NCI-H1417 (cell line): ENCODE results near the gene BCORL1.

Experiments
- DNase-seq, 3 experiments: peaks; one replicate each; lab custom pipeline; 2025; lab: John Stamatoyannopoulos, UW

The BCORL1 gene

GRCh38 chrX:129965166-129965565, 17.3 kb upstream of the BCORL1 start:
- no peak for DNase-seq

DNA sequence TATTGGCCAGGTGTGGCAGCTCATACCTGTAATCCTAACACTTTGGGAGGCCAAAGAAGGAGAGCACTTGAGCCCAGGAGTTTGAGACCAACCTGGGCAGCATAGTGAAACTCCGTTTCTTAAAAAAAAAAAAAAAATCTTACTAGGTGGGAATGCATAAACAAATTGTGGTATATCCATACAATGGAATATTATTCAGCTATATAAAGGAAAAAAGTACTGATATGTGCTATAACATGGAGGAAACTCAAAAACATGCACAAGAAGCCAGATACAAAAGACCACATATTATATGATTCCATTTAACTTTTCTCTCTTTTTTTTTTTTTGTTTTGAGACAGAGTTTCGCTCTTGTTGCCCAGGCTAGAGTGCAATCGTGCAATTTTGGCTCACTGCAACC, 13.5 kb upstream of the BCORL1 start:
- DNase-seq: no peak

DNA sequence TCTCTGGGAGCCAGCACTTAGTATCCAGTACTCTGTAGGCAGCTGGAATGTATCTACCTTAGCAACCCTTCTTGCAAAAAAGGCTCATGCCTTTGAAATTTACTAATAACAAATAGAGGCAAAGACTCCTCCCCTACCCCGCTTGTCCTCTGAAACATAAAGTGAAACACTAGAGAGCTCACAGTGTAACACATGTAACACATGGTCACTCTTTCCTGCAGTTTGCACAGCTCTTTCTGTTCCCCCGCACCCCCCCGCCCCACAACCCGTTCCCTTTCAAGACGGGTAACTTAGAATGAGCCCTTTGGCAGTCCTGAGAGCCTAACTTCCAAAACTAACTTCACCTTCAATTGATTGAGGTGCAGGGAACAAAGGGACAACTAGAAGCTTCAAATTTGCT, 6.0 kb upstream of the BCORL1 start:
- no peak for DNase-seq

DNA sequence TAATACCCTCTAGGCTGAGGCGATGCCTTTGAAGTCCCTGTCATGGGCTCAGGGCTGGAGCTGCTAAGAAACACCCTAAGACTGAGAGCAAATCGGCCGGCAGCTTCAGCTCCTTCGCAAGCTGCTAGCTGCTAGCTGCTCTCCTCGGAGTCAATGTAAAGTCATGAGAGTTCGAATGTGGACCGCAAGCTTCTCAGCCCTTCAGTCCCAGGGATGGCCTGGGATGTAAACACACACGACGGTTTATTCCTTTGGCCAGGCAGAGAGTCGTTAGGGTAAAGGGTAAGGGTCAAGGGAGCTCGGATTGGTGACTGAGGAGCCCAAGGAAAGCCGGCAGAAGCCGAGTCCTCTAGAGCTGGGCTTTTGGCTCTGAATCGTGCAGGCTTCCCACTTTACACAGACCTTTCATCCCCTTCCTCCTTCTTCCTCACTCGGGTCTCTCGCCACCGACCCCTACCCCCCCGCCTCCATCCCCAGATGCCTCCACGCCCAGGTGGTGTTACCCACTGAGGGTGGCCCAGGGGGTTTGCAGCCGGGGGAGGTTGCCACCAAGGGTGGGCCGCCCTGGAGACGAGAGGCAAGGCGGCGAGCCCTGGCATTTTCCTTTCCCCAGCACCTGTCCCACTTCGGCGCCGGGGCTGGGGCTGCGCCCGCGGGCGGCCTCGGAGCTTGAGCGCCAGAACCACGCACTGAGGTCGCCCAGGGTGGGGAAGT, 3.1 kb upstream of the BCORL1 start:
- DNase-seq: no peak

DNA sequence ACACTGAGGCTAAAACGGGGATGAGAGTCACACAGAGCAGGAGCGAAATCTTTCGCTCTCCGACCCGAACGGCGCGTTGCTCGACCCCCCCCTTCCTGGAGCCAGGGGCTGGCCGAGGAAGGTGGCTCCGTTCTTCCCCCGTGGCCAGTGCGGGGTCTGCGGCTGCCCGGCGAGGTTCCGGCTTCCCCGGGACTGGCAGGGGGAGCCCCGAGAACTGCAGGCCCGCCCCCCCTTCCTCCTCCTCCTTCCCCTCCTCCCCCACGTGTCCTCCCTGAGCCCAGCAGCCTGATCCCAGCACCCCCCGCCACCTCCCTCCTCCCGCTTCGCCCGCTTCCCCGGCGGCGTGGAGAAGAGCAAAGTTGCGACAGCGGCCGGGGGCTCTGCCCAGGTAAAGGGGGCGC, 2.4 kb upstream of the BCORL1 start:
- no peak for DNase-seq

DNA sequence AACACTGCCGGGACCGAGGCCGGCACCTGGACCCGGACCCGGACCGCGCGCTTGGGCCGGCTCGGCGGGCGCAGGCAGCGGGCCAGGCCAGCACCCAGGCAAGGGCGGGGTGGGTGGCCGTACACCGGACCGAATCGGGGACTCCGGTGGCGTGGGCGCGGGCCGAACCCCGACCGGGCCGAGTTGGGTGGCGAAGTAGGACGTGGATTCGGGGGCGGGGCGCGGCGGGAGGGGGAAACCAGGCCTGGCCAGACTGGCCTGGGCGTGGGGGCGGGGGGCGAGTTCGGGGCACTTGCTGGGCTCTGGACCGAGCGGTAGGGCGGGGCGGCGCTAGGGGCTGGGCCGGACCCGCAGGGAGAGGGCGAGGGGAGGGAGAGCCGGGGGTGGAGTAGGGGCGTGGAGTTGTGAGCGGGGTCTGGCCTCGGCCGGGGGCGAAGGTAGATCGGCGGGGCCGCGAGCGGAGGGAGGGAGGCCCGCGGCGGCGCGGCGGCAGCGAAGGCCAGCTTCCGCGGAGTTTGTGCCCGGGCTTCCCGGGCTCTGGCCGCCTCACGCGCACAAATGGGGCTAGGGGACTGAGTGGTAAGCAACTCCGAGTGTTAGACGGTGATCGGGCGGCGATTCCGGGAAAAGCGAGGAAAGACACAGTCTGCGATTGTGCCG, 1.8 kb upstream of the BCORL1 start:
- DNase-seq: peak in 2 of 3 experiments; percentile 20 to 27

- DNase-seq: no peak
Observed at GRCh38 chrX:129981200-129981553, 1.3 kb upstream of the BCORL1 start.

DNA sequence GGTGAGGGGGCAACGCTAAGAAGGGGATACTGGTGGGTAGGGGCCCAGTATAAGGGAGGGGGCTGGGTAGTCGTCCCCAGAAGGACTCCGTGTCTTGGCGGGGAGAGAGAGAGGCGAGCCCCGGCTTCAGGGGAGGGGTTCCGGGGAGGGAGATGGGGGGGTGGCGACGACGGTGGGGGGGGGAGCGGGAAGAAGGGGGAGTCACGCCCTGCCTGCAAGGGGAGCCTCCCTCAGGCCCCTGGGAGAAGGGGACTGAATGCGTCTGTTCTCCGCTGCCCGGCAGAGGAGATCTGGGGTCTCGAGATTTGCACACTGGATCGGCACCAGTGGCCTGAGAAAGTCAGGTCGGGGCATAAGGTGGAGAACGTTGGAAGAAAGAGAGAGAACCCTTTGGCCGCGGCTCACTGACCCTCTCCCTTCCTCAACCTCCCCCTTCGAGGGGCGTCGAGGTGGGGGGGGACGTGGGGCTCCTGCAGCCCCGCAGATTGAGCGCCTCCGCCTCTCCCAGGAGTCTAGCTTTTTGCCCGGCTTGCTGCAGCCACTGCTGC, 609 bp upstream of the BCORL1 start:
- DNase-seq: peak in 1 of 3 experiments; percentile 44

- peak in 2 of 3 experiments; percentile 43 to 47 for DNase-seq
Observed at GRCh38 chrX:129983575-129984110, 1.2 kb downstream of the BCORL1 start.

GRCh38 chrX:129984111-129984958, 1.9 kb downstream of the BCORL1 start:
- peak in 1 of 3 experiments; percentile 37 for DNase-seq

DNA sequence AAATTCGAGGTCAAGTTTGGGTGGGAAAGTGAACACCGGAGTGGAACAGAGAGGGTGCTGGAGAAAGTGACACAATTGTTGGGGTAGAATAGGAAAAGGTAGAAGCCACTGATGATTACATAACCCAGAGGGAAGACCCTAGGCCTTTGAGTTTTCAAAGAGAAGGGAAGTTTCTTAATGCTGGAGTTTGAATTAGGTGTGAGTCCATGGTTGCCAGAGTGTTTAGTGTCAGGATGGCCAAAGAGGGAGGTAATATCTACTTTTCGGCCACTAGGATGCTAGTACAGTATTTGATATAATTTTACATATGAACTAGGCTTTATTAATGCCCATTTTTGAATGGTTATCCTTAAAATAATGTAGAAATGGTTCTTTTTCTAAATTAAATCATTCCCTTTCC, 5.4 kb downstream of the BCORL1 start:
- DNase-seq: no peak

DNA sequence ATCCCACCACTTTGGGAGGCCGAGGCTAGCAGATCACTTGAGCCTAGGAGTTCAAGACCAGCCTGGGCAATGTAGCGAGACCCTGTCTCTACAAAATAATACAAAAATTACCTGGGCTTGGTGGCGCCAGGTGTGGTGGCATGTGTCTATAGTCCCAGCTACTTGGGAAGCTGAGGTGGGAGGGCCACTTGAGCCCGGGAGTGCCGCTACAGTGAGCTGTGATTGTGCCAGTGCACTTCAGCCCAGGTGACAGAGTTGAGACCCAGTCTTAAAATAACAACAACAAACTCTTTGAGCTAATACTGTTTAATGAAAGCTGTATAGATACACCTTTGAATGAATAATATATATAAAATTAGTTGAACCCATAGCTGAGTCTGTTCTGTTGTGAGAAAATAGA, 9.7 kb downstream of the BCORL1 start:
- DNase-seq: no peak

DNA sequence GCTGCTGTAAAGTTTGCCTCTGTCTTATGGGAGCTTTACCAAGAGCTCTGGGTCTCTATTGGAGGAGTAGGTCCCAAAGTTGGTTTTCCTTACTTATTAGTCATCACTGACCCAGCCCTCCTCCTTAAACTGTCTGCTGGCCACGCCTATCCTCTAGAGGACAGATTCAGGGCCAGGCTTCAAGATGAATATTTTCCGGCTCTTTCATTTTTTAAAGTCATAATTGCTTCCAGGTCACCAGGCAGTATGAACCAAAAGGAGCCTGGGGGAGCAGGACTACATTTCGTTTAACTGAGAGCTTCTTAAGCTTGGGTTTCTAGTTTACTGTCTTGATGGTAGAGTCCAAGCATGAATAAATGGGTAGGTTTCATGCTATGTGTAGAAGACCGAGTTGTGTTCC, 13.7 kb downstream of the BCORL1 start:
- DNase-seq: no peak

DNA sequence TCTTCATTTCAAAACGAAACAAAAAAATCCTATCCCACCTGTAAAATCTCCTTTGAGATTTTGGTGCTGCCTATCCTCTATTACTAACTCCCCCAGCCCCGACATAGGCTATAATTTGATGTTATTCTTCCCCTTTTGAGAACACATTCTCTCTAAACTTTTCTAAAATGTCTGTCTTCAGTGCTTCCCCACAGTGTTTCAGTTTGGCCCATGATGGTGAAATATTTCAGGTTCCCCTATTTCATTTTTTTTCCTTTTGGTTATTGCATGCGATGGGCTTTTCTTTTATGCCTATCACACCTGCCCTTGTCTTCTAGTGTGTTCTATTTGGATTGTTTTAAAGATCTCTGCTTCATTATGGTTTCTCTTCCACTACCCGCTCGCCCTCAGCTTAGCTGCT, 14.7 kb downstream of the BCORL1 start:
- no peak for DNase-seq

GRCh38 chrX:129998021-129998420, 15.6 kb downstream of the BCORL1 start:
- DNase-seq: no peak

GRCh38 chrX:130001893-130002292, 19.5 kb downstream of the BCORL1 start:
- DNase-seq: no peak

DNA sequence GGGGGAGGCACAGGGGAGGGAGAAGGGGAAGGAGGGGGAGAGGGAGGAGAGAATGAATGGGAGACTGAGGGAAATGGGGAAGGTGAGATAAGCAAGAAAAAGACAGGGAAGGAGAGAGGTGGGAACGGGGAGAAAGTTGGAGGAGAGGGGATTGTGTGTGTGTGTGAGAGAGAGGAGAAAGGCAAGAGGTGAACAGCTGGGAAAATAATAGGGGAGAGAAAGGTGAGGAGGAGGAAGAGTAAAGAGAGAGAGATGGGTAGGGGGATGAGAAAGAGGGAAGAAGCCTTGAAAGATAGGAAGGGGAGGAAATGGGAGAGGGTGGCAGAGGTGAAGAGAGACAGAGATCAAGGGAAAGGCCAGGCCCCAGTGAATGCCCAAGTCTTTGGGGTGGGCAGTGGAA, 20.1 kb downstream of the BCORL1 start:
- DNase-seq: no peak

DNA sequence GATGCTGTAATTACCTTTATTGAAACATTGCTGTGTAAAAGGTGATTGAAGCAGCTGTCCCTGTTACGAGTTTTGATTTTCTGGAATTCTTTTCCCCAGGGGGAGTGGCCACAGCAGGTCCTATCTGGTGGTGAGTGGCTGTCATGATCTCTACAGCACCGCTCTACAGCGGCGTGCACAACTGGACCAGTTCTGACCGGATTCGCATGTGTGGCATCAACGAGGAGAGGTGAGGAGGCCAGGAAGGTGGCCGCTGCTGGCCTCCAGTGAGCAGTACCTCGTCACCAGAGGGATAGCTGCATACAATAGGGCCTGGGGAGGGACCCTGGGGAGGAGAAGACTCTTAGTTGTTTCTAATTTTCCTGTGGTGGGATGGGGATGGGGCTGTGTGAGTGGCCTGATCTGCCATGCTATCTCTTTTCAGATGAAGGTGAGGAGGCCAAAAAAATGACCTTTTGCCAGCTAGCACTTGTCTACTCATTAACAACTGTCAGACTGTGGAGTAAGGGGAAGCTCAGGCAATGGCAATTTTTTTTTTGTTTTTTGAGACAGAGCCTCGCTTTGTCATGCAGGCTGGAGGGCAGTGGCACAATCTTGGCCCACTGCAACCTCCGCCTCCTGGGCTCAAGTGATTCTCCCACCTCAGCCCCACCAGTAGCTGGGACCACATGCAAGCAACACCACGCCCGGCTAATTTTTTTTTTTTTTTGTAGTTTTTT, 22.8 kb downstream of the BCORL1 start:
- no peak for DNase-seq

GRCh38 chrX:130009658-130010223, 27.3 kb downstream of the BCORL1 start:
- no peak for DNase-seq

DNA sequence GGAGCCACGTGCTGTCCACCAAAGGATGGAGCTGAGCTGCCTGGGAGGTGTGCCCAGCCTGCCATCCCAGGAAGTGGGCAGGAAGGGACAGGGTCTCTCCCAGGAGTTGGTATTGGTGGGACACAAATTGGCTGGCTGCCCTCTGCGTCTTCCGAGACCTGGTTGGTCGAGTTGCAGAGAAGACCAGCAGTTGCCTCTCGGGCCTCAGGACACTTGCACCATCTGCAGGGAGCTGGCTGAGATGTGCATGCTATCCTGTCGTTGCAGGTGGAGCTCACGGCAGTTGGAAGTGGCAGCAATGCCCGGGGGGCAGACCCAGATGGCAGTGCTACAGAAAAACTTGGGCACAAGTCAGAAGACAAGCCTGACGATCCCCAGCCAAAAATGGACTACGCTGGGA, 30.2 kb downstream of the BCORL1 start:
- DNase-seq: no peak

DNA sequence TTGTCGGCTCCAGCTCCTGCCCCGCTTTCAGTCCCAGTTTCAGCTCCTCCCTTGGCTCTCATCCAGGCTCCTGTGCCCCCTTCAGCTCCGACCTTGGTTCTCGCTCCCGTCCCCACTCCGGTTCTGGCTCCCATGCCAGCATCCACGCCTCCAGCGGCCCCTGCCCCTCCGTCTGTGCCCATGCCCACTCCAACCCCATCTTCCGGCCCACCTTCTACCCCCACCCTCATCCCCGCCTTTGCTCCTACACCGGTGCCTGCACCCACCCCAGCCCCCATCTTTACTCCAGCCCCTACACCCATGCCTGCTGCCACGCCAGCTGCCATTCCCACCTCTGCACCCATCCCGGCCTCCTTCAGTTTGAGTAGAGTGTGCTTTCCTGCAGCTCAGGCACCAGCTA, 31.2 kb downstream of the BCORL1 start:
- DNase-seq: no peak
